NAMALWA (cell line): ENCODE measurements around the gene TMEM223.
A peak's percentile ranks its signal among the peaks of the same experiment; 100 is the strongest.
"Not testable (repeated sequence)": the region's sequence is repeated elsewhere in the genome, so short reads cannot be mapped to it uniquely, and the experiment has no call there.

Experiments used
- DNase-seq: peaks from one replicate; pipeline ENCODE4 v3.0.0-alpha.2; 2015; ENCODE audit warnings: low spot score

TMEM223 gene

DNA sequence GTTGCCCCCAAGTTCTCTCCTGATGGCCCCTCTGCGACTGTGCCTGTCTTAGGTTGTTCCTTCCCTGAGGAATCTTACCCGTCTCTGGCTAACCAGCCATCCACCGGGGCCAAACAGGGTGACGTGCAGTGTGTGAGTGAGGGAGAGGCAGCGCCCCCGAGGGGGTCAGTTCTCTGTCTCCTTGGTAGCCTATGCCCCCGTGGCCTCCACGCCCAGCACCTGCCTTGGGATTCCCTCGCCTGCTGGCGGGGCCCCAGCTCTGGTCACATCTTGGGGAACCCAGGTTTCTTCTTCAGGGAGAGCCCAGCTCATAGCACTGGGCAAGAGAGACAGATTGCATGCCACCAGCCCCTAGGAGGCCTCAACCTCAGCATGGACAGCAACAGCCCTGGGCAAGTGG, 7.7 kb upstream of the TMEM223 start:
- no peak for DNase-seq

DNA sequence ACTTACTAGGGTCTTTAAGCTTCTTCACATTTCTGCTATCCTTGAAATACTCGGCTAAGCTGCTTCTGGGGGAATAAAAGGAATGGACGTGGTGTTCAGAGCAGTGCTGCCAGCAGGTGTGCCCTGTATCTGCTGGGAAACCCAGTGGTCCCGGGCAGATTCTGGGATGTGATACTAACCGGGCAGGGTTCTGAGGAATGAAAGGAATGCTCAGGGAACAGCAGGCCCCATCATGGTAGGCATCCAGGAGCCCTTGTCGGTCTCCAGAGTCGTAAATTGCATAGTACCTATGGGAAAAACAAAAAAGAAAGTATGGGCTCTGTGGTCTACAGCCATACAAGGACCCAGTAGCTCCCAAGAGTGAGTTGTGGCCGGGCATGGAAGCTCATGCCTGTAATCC, 4.5 kb upstream of the TMEM223 start:
- DNase-seq: no peak

DNA sequence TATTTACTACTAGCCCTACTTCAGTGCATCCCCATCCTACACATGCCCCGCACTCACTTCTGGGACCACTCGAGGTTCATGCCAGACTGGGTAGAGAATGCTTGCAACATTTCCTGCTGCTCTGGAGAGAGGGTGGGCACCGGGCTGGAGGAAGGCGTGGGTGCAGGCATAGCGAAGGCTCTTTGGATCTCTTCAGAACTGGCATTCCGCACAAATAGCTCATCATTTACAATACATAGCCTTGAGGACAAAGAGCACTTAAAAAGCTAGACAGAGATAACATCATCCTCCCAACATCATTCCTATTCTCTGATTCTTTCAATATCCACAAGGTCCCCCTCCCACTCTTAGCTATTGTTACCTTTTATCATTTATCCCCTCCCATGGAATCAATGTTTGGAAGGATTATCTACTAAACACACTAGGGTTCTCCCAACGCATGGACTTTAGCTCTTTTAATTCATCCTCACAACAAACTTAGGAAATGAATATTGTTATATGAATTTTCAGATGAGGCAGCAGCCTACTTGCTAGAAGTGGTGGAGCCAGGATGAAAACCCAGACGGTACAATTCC, 2.5 kb upstream of the TMEM223 start:
- no peak for DNase-seq

DNA sequence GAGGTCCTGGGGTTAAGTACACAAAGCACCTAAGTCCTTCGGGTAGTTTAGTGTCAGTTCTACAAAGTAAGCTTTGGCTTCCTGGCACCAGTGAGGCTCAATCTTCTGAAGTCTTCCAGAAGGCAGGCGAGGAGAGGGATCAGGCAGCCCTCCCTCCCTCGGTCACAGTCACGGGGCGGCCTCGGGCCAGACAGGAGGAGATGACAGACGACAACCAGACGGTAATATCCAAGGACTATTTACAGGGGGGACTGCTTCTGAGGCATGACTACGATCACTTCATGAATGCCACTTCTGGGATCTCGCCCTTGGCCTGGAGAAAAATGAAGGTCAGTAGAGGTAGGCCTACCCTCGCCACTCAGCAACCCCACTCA, 383 bp upstream of the TMEM223 start:
- DNase-seq: no peak

DNA sequence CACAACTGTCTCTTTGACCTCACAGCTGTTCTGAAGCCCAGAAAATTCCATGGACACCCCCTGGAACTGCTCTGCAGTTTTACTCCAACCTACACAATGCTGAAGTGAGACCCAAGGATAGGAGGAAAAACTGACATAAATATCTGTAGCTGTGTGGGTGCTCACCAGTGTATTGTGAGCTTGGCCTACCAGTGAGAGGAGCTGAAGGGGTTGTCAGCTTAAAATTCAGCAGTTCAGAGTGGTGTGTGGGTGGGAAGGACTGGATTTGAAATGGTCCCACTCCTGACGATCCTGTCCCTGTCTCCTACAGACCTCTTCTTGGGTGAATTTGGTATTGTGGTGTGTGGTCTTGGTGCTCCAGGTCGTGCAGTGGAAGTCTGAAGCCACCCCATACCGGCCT, 2.2 kb downstream of the TMEM223 start:
- no peak for DNase-seq

DNA sequence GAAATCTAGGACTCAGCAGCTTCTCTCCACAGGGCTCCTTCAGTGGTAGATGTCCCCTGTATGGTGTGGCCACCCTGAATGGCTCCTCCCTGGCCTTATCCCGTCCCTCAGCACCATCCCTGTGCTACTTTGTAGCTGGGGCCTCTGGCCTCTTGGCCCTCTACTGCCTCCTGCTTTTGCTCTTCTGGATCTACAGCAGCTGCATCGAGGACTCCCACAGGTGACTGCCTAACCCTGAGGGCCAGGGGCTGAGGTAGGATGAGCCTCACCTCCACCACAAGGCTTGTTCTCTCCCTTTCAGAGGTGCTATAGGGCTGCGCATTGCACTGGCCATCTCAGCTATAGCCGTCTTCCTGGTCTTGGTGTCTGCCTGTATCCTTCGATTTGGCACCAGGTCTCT, 2.8 kb downstream of the TMEM223 start:
- DNase-seq: no peak

DNA sequence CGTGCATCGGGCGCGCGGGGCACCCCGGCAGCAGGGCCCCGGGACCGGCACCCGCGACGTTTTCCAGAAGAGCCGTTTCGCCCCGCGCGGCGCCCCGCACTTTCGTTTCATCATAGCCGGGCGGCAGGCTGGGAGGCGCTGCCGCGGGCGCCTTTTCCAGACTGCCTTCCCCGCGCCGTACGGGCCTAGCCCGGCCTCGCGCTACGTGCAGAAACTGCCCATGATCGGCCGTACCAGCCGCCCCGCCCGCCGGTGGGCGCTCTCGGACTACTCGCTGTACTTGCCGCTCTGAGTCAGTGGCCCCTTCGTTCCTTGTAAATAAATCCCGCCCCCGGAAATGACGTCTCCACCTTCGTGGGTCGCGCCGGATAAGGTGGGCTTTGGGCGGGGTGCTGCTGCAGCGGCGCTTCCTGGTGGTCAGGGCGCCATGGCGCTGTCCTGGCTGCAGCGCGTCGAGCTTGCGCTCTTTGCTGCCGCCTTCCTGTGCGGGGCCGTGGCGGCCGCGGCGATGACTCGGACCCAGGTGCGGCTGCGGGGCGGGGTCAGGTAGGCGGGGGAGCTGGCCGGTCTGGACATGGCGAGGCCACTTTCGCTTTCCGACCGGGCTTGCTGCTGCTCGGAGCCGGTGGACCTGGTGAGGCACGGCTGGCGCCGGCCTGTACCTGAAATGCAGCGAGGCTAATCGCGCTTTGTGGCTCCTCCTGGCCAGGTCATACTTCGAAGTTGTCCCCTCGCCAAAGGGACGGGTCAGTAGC, 4.6 kb downstream of the TMEM223 start, which contains the start of gene TMEM179B:
Gene TMEM179B (plus strand): TSS at position 398 of the 755 bp plus-strand sequence. CDS start 30 bp downstream, at position 428.
- peak; percentile 98 for DNase-seq

DNA sequence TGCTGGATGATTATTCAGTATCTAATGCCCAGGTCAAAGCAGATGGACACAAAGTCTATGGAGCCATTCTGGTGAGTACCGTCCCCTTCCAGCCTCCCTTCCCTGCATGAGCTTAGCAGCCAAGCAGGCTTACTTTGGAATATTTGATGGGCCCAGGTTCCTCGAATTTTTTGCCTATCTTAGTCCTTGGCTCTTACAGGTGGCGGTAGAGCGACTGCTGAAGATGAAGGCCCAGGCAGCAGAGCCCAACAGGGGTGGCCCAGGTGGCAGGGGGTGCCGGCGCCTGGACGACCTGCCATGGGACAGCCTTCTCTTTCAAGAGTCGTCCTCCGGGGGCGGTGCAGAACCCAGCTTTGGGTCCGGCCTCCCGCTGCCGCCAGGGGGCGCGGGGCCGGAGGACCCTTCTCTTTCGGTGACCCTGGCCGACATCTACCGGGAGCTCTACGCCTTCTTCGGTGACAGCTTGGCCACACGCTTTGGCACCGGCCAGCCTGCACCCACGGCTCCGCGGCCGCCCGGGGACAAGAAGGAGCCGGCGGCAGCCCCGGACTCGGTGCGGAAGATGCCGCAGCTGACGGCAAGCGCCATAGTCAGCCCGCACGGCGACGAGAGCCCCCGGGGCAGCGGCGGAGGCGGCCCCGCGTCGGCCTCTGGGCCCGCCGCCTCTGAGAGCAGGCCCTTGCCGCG, 5.3 kb downstream of the TMEM223 start:
- DNase-seq: peak; percentile 94

DNA sequence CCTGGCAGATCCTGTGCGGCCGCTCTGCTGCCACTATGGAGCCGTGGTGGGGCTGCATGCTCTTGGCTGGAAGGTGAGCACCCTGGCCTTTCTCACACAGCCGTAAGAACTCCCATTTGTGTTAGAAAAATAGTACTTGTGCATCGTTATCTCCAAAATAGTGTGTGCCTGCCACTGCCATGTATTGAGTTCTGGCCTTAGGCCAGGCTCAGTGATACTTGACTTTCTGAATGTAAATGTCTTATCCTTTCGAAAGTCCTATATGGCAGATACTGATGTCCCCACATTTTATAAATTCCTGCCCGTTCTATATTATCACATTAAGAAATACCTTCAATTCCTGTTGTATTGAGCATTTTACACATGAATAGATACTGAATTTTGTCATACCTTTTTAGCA, 9.1 kb downstream of the TMEM223 start:
- DNase-seq: no peak

DNA sequence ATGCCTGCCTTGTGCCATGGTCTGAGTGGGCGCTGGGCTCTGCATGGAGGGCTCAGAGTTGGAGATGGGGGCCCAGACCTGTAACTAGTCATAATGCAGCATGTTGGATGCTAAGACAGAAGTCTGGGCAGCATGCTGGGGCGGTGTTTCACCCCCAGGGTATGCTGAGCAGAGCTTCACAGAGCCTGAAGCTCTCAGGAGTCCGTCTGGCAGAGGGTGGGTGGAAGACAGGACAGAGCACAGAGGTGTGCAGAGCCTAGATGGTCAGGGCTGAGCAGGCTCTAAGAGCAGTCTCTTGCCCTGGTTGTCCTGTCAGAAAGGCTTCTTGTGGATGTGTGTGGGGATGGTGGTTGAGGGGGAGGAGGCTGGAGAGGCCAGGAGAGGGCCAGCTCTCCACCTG, 13.4 kb downstream of the TMEM223 start:
- DNase-seq: no peak

DNA sequence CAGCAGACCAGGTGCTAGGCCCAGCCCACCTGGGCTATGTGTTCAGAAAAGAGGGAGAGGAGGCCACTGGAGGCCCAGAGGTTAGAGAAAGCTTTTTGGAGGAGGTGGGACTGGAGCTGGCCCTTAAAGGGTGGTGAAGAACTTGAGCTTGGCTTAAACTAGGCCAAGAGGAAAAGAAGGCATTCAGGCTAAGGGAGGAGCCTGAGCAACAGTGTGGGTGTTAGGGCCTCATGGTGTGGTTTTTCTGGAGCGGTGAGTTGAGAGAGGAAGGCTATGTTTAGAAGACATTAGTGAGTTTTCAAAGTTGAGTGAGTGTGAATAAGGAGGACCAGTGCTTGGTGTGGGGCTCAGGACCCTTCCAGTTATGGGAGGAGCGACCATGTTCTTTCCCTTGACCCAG, 14.4 kb downstream of the TMEM223 start:
- no peak for DNase-seq

DNA sequence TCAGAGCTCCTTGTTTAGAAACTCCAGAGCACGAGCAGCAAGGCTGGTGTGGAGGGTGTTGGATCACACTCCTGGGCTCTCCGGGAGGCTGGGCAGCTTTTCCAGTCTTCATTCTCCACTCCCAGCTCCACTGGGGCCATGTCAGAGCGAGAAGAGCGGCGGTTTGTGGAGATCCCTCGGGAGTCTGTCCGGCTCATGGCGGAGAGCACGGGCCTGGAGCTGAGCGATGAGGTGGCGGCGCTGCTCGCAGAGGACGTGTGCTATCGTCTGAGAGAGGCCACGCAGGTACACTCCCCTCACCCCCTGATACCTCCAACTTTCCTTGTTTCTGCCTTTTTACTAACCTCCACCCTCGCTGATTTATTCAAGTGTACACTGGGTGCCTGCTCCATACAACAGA, 16.2 kb downstream of the TMEM223 start:
- DNase-seq: no peak

DNA sequence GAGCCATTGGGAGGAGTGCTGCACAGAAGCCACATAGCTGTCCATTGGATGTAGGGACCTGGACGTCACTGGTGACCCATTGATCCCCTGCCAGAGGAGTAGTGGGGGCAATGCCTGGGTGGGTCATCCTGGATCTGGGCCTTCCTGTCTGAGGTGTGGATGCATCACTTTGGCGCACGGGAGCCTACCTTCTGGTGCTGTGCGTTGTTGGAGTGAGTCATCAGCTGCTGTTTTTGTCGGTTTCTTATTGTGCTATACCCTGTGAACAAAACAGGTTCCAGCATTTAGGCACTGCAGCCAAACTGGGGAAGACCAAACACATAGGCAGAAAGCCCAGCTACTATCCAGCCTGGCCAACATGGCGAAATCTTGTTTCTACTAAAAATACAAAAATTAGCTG, 17.4 kb downstream of the TMEM223 start:
- no peak for DNase-seq

DNA sequence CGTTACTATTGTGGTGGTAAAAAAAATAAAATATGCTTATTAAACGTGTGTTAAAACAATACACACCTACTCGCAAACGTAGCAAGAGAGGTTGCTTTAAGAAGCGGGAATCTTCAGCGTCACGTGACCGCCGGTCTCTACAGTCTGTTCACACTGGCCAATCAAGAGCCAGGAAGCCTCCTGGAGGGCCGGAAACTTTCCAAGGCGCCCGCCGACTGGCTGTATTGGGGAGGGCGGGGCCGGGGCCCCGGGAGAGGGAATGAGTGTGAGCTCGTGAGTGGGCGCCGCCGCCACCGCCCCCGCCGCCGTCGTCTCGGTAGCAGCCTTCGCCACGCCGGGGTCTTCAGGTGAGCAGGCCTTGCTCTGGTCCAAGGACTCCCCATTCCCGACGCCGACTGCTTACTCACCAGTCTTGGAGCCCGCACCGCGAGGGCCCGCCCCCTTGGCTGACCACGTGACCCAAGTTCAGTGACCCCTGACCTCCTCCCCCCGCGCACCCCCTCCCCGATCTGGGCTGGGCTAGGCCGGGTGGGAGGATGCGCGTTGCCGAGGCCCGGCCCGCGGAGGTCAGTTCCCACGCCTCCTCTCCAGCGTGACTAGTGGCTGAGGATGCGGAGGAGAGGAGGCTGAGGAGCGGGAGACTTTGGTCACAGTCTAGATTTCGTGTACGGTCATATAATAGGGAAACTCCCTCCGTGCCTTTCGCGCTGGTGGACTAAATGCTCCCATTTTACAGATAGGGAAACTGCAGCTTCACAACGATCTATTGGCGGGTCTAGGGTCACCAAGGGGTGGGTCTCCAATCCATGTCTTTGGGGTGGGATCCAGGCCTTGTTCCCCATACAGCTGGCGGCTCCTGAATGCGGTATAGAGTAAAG, 20.4 kb downstream of the TMEM223 start, which contains the start of gene TAF6L:
Gene TAF6L (plus strand): TSS at position 253 of the 878 bp plus-strand sequence. CDS start 4,388 bp downstream, outside the sequence.
- peak; percentile 91 for DNase-seq

DNA sequence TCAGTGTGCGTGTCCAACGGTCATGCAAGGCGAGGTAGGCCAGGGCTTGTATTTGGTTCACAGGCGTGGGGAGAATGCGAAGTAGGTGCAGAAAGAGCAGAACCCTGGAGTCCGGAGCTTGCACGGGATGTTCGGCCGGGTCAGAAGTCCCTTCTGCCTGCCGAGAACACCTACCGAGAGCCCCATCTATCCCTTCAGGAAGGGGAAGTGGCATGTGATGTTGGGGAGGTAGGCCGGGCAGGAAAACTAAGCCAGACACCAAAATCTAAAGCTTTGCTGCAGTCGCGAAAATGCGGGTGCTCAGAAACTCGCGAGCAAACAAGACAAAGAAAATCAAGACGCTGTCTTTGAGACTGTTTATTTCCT, 21.0 kb downstream of the TMEM223 start:
- no peak for DNase-seq

DNA sequence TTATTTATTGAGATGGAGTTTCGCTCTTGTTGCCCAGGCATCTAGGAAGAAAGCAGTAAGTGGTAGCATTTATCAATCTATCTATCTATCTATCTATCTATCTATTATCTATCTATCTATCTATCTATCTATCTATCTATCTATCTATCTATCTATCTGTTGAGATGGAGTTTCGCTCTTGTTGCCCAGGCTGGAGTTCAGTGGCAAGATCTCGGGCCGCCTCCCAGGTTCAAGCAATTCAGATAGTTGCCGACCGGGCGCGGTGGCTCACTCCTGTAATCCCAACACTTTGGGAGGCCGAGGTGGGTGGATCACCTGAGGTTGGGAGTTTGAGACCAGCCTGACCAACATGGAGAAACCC, 31.0 kb downstream of the TMEM223 start:
- not testable (repeated sequence) for DNase-seq

DNA sequence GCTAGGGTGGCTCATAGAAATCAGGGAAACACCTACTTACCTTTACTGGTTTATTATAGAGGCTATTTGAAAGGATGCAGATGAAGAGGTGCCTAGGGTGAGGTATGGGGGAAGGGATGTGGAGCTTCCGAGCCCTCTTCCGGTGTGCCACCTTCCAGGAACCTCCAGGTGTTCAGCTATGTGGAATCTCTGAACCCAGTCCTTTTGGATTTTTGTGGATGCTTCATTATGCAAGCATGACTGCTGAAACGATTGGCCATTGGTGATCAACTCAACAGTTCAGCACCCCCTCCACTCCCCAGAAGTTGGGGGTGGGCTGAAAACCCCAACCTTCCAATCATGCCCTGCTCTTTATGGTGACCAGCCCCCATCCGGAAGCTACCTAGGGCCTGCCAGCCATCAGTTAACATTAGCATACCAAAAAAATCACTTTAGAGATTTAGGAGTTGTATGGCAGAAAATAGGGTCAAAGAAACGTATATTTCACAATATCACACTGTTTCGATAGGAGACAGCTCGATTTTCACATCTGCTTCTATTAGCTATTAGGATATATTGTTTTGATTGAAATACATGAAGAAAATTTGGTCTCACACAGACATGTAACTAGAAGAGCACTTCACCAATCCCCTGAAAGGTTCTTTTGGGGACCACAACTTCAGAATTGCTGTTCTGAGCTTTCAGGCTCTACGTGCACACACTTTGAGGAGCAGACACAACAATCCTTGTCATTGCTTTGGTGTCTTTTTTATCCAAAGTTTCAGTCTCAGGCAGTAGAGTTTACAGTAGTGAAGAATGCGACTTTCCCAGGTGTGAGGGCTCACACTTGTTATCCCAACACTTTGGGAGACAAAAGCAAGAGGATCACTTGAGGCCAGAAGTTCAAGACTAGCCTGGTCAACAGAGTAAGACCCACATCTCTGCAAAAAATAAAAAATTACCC, 33.7 kb downstream of the TMEM223 start:
- no peak for DNase-seq

DNA sequence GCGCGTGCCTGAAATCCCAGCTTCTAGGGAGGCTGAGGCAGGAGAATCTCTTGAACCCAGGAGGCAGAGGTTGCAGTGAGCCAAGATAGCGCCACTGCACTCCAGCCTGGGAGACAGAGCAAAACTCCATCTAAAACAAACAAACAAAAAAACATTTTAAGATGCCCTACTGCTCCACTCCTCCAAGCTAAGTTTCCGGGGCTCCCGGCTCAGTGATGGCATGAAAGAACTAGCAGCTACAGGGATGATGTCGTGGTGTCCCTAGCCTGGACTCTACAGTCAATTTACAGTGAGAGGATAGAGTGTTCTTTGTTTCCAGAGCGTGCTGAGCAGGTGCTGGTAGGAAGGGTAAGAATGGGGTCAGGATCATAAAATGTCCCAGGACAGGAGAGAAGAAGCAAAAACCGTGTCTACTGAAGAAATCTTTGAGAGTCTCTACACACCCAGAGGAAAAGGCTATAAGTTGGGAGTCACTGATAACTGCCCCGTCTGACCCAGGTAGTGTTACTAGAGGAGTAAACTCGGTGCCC, 36.7 kb downstream of the TMEM223 start:
- no peak for DNase-seq

DNA sequence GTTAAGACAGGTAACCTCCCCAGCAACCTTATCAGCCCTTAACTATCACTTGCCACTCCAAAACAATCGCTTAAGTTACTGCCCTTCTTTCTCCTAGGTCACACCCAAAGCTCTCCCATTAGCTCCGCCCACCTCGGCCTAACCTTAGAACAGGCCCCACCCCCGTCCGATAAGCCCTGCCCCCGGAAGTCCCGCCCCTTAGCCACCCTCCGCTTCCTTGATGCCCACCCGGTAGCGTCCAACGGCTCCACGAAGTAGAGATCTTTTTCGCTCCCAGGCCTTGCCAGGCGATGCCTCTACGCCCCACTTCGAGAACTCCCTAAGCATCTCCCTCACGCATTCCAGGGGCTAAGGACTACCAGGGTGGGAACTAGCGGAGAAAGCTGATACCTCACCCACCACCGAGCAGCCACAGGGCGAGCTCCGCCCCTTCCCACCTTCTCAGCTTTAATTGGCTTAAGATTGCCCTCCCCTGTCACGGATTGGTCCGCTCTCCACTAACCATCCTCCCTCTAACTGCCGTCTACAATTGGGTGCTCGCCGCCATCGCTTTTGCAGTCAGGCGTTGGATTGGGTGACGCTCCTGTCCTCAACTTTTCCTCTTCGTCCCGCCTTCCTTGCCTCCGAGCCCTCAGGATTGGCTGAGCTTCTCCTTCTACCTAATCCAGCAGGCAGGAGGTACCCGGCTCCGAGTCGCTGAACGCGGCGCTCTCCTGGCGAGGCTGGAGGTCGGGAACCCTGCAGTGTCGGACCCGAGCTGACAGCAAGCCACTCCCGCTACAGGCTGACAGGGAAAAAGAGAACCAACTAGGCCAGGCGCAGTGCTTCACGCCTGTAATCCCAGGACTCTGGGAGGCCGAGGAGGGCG, 37.8 kb downstream of the TMEM223 start, which contains the start of gene ZBTB3:
Gene ZBTB3 (minus strand): TSS at position 425 of the 868 bp plus-strand sequence. CDS start 496 bp downstream, outside the sequence.
- peak; percentile 99 for DNase-seq
